DMS 273 treated with DMSO at 0.1 percent for 48 hours (cell line): ENCODE results near the gene NDUFA6.
"Not testable (repeated sequence)": the region's sequence is repeated elsewhere in the genome, so short reads cannot be mapped to it uniquely, and the experiment has no call there.

Source experiments
- DNase-seq: peaks from one replicate; lab custom pipeline; 2025; lab: John Stamatoyannopoulos, UW

The NDUFA6 gene

DNA sequence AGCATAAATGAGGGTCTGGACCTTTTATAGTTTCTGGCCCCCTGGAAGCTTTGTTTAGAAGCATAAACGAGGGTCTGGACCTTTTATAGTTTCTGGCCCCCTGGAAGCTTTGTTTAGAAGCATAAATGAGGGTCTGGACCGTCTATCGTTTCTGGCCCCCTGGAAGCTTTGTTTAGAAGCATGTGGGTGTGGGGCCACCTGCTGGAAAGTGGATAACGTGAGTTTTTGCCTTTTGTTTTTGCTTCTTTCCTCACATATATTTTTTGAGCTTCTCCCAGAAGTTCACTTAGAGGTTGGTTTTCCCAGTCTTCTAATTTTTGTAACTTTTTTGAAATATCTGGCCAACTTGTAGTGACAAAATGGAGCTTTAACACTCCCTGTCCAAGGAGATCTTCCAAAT, 22.2 kb upstream of the NDUFA6 start:
- DNase-seq, result not testable (repeated sequence)

- no peak for DNase-seq
Measured at GRCh38 chr22:42111798-42112197, 21.2 kb upstream of the NDUFA6 start.

DNA sequence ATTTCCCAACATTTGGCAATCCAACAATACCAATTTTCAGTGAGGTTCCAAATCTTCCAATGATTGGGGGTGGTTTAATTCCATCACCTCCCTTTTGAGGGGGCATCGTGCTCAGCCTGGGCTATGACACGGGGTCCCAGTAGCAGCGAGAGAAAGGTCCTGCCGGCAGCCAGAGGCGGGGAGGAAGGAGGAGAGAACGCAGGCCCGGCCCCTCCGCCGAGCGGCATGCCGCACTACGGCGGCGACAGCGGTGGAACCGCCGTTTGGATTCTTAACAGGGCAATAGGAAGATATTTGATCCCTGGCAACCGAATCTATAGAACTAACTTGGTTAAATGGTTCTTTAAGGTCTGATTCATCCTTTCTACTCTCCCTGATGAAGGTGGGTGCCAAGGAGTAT, 18.3 kb upstream of the NDUFA6 start:
- no peak for DNase-seq

GRCh38 chr22:42104332-42104860, 13.8 kb upstream of the NDUFA6 start:
- not testable (repeated sequence) for DNase-seq

GRCh38 chr22:42101199-42101598, 10.6 kb upstream of the NDUFA6 start:
- no peak for DNase-seq

DNA sequence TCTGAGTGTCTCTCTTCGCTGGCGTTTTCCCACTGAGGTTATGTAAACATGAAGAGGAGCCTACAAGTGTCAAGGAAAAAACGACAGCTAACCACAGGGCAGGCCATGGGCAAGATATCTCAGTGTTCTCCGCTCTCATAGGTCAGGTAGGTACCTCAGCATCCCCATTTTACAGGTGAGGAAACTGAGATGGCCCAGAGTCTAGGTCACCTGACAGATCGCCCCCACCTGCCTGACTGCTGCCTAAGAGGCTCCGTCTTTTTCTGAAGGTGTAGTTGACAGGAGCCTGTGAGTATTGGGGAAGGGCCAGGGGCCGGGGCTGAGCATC, 847 bp upstream of the NDUFA6 start:
- no peak for DNase-seq

DNA sequence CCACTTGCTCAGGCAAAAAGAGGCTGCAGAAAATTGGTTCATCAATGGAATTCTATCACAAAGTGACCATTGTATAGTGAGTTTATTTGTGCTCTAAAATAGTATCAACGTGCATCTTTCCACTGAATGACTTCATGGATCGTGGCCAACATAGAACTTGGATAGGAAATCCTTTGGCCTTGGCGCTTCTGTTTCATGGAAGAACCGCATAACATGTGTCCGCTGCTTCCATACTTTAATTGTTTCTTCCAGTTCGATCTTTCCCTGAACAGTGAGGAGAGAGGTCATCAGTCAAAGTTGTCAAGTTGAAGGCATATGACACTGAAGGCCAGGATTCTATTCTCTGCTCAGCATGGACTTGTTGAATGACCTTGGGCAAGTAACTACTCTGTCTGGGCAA, 4.5 kb downstream of the NDUFA6 start:
- DNase-seq, result no peak

DNA sequence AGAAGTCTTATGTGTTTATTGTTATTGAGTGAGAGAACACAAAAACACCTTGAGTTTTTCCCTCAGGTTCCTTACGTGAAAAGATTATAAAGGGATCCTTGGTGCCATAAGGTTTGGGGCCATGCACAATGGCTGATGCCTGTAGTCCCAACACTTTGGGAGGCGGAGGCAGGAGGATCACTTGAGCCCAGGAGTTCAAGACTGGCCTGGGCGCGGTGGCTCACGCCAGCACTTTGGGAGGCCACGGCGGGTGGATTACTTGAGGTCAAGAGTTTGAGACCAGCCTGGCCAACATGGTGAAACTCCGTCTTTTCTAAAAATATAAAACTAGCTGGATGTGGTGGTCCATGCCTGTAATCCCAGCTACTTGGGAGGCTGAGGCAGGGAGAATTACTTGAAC, 5.7 kb downstream of the NDUFA6 start:
- no peak for DNase-seq

DNA sequence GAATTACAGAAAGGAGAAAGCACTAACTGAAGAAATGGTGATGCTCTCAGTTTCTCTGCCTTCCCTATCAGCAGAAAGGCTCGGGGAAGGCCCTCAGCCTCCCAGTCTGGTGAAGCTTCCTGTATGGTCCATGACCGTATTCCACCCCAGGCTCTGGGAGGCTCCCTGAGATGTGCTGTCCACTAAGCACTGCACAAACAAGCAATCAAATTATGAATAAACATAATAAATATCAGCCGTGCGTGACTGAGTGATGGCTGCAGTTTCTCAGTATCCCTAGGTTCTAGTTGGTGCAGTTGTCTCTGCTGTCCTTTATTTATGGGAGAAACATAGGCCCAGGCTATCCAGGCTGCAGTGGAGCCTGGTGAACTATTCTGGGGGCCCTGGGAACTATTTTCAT, 7.5 kb downstream of the NDUFA6 start:
- no peak for DNase-seq

DNA sequence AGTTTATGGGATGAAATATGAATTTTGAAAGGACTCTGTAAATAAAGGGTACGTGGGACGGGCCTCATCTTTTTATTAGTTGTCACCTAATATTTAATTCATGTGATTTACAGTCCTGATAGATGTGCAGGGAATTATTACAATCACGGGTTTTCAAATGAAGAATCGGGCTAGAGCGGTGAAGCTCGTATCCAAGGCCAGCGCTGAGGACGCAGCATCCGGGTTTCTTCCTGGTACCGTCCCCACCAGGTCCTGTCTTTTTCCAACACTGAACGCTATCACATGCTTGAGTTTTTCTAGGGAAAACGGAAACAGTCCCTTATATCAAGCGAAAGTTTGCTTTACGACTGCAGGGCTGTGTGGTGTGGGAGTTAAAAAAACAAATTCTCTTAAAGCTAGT, 10.3 kb downstream of the NDUFA6 start:
- no peak for DNase-seq

DNA sequence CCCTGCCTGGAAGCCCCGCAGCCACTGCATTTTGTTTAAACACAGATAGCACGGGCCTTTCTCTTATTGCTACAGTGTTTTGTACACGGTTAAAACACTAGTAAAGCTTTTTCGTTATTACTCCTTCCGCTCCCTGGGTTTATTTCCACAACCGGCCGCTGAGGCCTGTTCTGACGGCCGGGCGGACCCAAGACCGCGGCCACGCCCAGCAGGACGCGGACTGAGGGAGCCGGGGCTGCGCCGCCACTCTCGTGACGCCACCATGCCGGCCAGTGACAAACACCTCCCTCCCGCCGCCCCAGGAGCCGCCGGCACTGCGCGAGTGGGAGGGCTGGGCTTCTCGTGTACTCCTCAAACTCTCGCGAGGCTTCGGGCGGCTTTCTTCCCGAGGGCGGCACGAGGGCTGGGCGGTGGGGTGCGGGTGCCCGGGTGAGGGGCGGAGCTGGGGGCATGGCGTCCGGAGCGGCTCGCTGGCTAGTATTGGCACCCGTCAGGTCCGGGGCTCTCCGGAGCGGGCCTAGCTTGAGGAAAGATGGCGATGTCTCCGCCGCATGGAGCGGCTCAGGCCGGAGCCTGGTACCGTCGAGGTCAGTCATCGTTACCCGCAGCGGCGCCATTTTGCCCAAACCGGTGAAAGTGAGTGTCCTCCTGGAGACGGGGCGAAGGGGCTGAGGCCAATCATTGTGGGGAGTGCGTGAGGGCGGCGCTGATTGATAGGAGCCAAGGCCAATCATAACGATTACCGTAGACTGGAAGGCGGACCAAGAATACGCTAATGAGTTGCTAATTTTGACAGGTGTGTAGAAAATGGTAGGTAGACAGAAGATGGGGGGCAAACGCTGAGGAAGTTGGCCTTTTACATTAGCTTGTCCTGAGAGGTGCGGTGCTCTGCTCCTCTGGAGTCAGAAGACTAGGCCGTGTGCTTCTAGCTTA, 11.0 kb downstream of the NDUFA6 start, which contains the start of gene SMDT1:
TSS of gene SMDT1 (plus strand) at position 382 of the 933 bp plus-strand sequence. CDS start at position 451, 69 bp downstream.
- DNase-seq, result peak; percentile 83

DNA sequence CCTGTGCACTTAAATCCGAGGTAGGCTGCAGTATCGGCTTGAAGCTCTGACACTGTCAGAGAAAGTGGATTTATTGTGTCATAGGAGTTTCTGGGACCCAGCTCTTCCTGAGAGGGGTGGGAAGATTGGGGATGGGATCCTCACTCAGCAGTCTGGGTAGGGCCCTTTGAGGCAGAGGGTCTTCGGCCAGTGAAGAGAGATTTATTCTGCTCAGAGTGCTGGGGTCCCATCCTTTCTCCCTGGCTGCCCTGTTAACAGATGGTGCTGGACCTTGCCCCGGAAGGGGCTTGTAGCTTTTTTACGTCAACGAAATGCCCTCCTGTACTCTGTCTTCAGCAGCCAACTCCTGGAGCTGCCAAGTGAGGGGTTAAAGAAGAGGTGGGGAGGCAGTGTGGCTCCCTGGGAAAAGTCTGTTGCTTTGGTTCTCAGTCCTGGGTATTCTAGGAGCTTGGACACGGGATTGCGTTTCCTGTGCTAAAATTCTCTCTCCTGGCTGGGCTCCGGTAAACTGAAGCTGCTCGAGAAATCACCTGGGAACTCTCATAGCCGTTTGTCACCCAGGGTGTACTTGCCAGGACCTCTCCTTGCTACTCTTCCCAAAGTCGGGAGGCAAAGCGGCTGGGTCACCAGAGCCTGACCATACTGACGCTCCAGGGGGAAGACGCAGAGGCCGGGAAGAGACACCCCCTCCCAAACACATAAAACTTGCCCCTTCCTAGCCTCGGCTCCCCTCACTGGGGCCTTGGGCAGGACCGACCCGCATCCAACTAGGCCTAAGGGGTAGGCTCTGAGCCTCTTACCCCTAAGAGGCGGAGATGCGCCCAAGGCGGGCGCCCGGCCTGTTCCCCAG, 11.9 kb downstream of the NDUFA6 start:
- no peak for DNase-seq

- no peak for DNase-seq
Measured at GRCh38 chr22:42077486-42078125, 13.0 kb downstream of the NDUFA6 start.

DNA sequence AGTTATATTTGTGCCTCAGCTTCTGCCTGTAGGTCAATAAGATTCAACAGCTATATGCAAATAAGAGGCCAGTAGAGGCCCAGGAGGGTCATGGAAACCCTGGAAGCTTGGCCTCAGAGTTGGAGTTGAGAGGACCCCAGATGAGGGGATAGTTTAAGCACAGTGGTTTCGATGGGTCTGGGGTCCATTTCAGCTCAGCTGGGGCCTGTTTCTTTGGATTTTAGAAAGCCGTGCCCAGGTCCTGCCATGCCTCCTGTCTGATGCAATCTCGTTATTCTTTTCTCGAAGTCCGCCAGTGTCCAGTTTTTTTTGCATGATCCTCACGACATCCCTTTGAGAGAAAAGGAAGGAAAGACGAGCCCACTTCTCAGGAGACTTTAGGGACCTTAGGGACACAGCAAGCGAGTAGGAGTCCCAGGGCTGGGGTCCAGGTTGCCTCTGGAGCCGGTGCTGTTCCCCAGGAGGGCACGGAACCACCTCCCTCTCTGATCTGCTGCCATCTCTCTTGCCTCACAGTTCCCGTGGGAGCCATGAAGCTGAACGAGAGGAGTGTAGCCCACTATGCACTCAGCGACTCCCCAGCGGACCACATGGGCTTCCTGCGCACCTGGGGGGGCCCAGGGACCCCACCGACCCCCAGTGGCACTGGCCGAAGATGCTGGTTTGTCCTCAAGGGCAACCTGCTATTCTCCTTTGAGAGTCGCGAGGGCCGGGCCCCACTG, 13.6 kb downstream of the NDUFA6 start:
- no peak for DNase-seq

DNA sequence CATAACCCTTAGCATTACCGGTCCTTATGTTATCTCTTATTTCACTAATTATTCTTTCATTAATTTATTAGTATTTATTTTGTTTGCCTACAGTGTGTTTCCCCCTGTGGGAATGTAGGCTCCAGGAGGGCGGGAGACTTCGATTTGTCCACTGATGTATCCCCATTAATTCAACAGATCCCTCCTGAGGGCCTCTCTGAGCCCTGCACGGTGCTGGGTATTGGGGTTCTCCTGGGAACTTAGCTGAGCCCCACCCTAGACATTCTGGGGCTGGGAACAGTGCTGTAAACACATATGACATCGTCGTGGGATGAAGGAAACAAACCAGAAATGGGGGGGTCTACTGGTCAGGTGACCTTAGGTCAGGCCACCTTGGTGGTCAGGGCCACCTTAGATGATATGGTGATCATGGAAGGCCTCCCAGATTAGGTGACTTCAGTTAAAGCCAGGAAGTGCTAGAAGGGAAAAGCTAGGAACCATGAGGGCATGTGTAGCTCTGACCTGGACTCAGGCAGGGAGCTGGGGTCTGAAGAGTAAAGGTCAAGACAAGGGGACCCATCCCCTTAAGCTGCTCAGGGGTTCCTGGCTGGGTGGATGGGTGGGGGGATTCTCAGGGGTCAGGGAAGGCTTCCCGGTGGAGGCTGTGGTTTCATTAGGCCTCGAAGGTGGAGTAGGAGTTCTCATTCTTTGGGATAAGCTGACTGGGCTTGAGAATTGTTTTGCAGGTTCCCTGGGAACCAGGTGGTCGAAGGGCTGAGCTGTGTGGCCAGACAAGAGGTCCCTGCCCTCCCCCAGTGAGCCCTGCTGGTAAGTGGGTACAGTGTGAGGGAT, 15.5 kb downstream of the NDUFA6 start:
- no peak for DNase-seq

GRCh38 chr22:42074132-42074811, 16.3 kb downstream of the NDUFA6 start, which contains the start of gene PHETA2:
Gene PHETA2 (plus strand): TSS chr22:42074248. CDS start chr22:42077294, 3,046 bp downstream.
- DNase-seq, result no peak

DNA sequence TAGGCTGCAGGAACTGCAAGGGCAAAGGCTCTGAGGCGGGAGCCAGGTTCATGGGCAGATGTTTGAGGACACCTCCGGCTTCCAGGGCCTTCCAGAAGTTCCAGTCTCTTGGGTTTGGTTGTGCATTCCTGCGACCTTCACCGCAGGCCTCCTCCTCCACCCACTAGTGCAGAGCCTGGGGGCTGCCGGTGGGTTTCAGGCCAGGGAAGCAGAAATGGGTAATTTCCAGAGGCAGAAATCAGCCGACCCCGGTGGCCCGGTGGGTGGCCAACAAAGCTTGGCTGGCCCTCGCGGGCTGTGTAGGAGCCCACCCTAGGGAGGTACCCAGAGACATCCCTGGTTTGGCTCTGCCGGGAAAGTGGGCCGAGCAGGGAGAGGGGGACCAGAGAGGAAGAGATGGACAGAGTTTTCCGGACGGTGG, 16.9 kb downstream of the NDUFA6 start:
- no peak for DNase-seq

DNA sequence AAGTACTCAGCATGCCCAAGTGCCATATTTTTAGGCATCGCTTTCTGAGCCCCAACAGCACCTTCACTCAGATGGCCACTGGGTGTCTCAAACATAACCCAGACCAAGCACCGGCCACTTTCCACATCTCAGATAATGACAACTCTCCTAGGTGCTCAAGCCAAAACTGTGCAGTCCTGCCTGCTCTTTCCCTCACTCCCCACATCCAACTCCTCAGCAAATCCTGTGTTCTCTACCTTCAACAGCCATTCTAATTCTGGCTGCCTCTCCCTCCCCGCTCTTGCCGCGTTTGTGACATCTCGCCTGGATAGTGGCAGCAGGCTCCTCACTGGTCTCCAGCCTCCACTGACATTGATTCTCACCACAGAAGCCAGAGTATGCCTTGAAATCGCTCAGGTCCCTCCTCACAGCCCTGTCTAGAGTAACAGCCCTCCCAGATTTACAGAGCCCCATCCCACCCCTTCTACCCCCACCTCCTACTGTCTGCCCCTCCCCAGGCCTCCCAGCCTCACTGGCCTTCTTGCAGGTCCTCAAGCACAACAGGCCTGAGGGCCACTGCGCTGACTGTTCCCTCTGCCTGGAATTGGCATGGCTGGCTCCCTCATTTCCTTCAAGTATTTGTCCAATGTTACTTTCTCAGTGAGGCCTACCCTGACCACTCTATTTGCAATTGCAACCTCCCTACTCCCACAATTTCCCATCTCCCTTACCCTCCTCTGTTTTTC, 17.8 kb downstream of the NDUFA6 start:
- no peak for DNase-seq

- not testable (repeated sequence) for DNase-seq
Measured at GRCh38 chr22:42071508-42071907, 19.1 kb downstream of the NDUFA6 start.
